Suprapubic skin (tissue), 4 donors: Measurements from ENCODE around the gene WDR76. TPM values are rescaled to one million over a fixed set of nuclear protein-coding genes. Genes with fewer than 3 reads are reported as not detected.

Experiments
- DNase-seq, 2 donors: peaks; one replicate each; pipeline ENCODE4 v3.0.0-alpha.2; 2019; ENCODE audit warnings: low spot score in 2 of 2
- H3K27ac ChIP-seq: fragments of 200-600 bp; sonication (generic); one replicate; pipeline ENCODE4 v1.5.1; 2019
- H3K27me3 ChIP-seq: fragments of 200-600 bp; sonication (generic); one replicate; pipeline ENCODE4 v1.5.1; 2019
- H3K36me3 ChIP-seq: fragments of 200-600 bp; sonication (generic); one replicate; pipeline ENCODE4 v1.5.1; 2019
- H3K4me1 ChIP-seq: fragments of 200-600 bp; sonication (generic); one replicate; pipeline ENCODE4 v1.5.1; 2019
- H3K4me3 ChIP-seq: fragments of 200-600 bp; sonication (generic); one replicate; pipeline ENCODE4 v1.5.1; 2019; ENCODE audit warnings: mild to moderate bottlenecking
- H3K9me3 ChIP-seq: fragments of 200-600 bp; sonication (generic); one replicate; pipeline ENCODE4 v1.5.1; 2019
- EP300 ChIP-seq: sonication (generic); formaldehyde crosslinking; IDR thresholded peaks from one replicate; pipeline ENCODE4 v1.6.1; 2017; ENCODE audit warnings: antibody characterized with exemption
- POLR2A ChIP-seq, 2 donors: fragments of 450-650 bp; IDR thresholded peaks; one replicate each; pipeline ENCODE4 v1.6.1; 2017; ENCODE audit warnings: antibody characterized with exemption in 2 of 2, mild to moderate bottlenecking in 2 of 2, moderate library complexity in 2 of 2
- POLR2AphosphoS5 ChIP-seq, 3 donors: sonication (generic); formaldehyde crosslinking; IDR thresholded peaks; one replicate each; pipeline ENCODE4 v1.6.1; 2017; ENCODE audit warnings: antibody characterized with exemption in 3 of 3
- WGBS: methylation state at CpG from one replicate; pipeline ENCODE4 v1.1.5; 2018; 5-methylcytosine and 5-hydroxymethylcytosine counted together
- total RNA-seq, 4 donors: library from RNA; depleted of rRNA; stranded (reverse); fragments of >200 nt; gene quantifications; one replicate each; pipeline ENCODE4 v1.1.0, GENCODE V29; 2016
- TF ChIP-seq, protein P1 (sequence below), 2 donors: fragments of 200-600 bp in 1 of 2; fragments of 450-650 bp in 1 of 2; sonication (generic) in 1 of 2; IDR thresholded peaks; one replicate each; pipeline ENCODE4 v1.5.1; 2016 to 2019; ENCODE audit warnings: antibody characterized with exemption in 2 of 2, mild to moderate bottlenecking in 1 of 2, moderate library complexity in 1 of 2

The WDR76 gene
- total RNA-seq, 4 donors from 2014 or later = 5.2 to 7.8 (median 5.8) TPM

DNA sequence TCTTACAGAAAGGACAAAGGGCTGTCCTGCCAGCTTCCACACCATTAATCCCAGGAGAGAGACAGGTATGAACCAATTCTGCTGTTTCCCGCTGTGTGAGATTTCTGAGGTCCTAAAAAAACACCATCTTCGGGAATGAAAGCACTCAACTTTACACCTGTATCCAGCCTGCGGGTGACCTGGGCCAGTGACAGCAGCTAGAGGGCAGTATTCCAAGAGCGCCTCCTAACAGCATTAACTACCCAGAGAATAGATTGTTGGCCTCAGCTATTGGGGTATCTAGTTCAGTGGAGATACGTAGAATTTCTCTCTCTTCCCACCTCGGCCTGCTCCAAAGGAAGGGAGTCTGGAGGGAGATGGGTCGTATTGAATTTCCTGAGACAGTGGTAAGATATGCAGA is 55.1 kb downstream of the WDR76 start:
- Histone ChIP-seq H3K4me3 (no peak overlapping the region), H3K4me1 (no peaks in the 10 kb centered on the region), H3K27me3 (no peaks in the 10 kb centered on the region), H3K27ac (no peak overlapping the region), H3K36me3 (peaks cover 4% of the 10 kb centered on the region), H3K9me3 (no peaks in the 10 kb centered on the region)
- WGBS = 87% methylated on average over 7 of the region's 7 CpGs
- no peak for DNase-seq
- TF ChIP-seq POLR2A (IDR thresholded peaks at IDR 0.05) (no peak), POLR2AphosphoS5 (IDR thresholded peaks at IDR 0.05) (no peak)
- TF ChIP-seq, protein P1, sequence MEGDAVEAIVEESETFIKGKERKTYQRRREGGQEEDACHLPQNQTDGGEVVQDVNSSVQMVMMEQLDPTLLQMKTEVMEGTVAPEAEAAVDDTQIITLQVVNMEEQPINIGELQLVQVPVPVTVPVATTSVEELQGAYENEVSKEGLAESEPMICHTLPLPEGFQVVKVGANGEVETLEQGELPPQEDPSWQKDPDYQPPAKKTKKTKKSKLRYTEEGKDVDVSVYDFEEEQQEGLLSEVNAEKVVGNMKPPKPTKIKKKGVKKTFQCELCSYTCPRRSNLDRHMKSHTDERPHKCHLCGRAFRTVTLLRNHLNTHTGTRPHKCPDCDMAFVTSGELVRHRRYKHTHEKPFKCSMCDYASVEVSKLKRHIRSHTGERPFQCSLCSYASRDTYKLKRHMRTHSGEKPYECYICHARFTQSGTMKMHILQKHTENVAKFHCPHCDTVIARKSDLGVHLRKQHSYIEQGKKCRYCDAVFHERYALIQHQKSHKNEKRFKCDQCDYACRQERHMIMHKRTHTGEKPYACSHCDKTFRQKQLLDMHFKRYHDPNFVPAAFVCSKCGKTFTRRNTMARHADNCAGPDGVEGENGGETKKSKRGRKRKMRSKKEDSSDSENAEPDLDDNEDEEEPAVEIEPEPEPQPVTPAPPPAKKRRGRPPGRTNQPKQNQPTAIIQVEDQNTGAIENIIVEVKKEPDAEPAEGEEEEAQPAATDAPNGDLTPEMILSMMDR (IDR thresholded peaks at IDR 0.05) = peak in 1 of 2 donors; percentile 20

DNA sequence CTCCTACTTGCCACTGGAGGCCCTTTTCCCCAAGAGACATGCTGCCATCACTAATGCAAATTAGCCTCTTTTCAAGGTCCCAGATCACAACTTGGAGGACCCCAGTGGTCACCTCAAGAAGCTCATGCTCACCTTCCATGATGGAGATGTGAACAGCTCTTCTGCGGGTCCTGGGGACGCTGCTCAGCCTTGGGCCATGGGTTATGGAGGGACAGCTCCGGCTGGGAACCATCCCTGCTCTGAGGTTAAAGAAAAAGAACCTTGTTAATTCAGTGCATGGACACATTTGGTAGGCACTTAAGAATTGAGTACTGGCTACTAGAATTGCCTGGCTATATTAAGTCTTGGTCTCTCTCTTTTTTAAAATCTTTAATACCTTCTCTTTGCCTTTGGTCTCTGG is 56.8 kb downstream of the WDR76 start:
- WGBS = 100% methylated on average over 3 of the region's 3 CpGs
- DNase-seq = no peak
- no peak overlapping the region for H3K4me3 ChIP-seq

DNA sequence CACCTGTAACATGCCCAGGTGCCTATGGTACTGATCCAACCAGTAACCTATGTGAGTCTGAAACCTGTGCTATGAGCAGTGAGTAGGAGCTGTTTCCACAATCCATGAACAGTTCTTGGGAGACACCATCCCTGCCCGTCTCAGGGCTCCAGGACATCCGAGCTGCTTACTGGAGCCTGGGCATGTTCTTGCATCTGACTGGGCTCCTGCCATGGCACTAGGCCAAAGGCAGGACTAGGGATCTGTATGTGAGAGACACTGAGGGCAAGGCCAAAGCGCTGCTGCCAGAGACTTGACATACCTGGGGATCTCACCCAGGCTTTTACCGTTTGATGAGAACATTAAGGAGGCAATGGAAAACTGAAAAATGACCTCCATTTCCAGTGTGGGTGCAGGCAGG is 59.8 kb downstream of the WDR76 start:
- TF ChIP-seq POLR2A (IDR thresholded peaks at IDR 0.05) = no peak
- H3K9me3 ChIP-seq = no peaks in the 10 kb centered on the region
- no peaks in the 10 kb centered on the region for H3K4me1 ChIP-seq
- no peak for DNase-seq
- H3K27me3 ChIP-seq = no peaks in the 10 kb centered on the region
- H3K27ac ChIP-seq = no peak overlapping the region
- H3K36me3 ChIP-seq = no peaks in the 10 kb centered on the region
- 56% methylated on average over 4 of the region's 4 CpGs for WGBS
- no peak overlapping the region for H3K4me3 ChIP-seq

More for the DNA sequence above, 56.8 kb downstream of the WDR76 start:
- TF ChIP-seq POLR2AphosphoS5 (IDR thresholded peaks at IDR 0.05) (no peak), EP300 (no peak), POLR2A (IDR thresholded peaks at IDR 0.05) (no peak)
- TF ChIP-seq, protein P1 (IDR thresholded peaks at IDR 0.05) = no peak
- H3K27ac ChIP-seq = no peak overlapping the region
- no peaks in the 10 kb centered on the region for H3K9me3 ChIP-seq
- H3K36me3 ChIP-seq = no peaks in the 10 kb centered on the region
- no peaks in the 10 kb centered on the region for H3K27me3 ChIP-seq
- no peaks in the 10 kb centered on the region for H3K4me1 ChIP-seq

DNA sequence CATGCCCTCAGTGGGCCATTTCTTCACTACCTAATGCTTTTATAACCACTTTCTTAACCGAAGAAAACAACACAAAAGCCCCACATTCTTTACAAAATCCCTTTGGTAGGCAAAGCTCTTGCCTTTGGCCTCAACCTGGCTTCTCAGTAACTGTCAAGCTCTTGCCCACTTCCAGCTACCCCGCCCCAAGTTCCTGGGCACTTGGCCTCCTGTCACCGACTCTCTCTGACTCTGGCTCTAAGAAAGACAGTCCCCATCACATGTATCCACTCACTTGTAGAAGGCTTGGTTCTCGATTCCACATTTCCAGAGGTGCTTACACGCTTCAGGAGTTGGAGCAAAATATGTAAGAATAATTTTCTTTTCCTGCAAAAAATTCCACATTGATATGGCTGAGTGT is 61.1 kb downstream of the WDR76 start:
- Histone ChIP-seq H3K9me3 (no peaks in the 10 kb centered on the region), H3K36me3 (no peaks in the 10 kb centered on the region), H3K4me3 (no peak overlapping the region), H3K4me1 (no peaks in the 10 kb centered on the region), H3K27ac (no peak overlapping the region), H3K27me3 (no peaks in the 10 kb centered on the region)
- WGBS = 90% methylated on average over 5 of the region's 5 CpGs
- TF ChIP-seq POLR2A (IDR thresholded peaks at IDR 0.05) = no peak
- TF ChIP-seq, protein P1 (IDR thresholded peaks at IDR 0.05) = no peak
- DNase-seq = no peak

DNA sequence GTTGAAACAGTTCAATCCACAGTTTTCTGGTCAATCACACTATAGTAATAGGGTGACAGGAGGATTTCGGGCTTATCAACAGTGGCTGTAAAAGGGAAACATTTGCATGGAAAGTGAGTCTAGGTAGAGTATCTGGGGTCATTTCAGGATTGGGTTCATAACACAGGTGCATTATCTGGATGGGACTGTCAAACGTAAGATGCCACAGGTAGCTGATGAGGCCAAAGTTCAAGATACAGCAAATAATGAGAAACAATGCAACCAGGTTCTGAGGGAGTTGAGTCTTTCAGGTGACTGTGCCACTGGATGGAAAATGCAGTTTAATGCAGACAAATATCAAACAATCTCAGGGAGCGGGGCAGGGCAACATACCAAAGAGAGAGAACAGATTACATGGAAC is 62.2 kb downstream of the WDR76 start:
- DNase-seq = no peak
- TF ChIP-seq POLR2AphosphoS5 (IDR thresholded peaks at IDR 0.05) = no peak
- TF ChIP-seq, protein P1 (IDR thresholded peaks at IDR 0.05) = no peak
- no peak for TF ChIP-seq EP300
- TF ChIP-seq POLR2A (IDR thresholded peaks at IDR 0.05) = no peak
- Histone ChIP-seq H3K27ac (no peak overlapping the region), H3K4me1 (no peaks in the 10 kb centered on the region), H3K9me3 (no peaks in the 10 kb centered on the region), H3K4me3 (no peak overlapping the region), H3K27me3 (no peaks in the 10 kb centered on the region), H3K36me3 (no peaks in the 10 kb centered on the region)
- 100% methylated on average over 3 of the region's 3 CpGs for WGBS

DNA sequence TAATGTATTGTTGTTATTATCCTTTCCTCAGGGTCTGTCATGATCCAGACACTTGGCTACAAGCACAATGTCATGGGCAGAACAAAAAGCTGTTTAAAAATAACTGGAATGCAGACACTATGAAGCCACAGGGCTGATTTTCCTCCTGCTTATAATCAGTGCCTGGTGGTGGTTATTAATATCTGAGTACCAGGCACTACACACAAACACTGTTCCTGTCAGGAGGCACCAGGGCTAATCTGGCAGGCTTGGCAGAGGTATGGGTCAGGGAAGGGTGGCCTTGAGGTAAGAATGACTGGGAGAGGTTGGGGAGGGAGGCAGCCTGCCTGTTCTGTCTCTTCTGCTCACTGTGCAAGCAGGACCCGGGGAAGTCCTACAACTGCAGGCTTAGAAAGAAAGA is 67.2 kb downstream of the WDR76 start:
- WGBS = 70% methylated on average over 1 of the region's 1 CpG
- H3K36me3 ChIP-seq = no peaks in the 10 kb centered on the region
- H3K9me3 ChIP-seq = no peaks in the 10 kb centered on the region
- no peaks in the 10 kb centered on the region for H3K27me3 ChIP-seq
- no peak for DNase-seq
- no peaks in the 10 kb centered on the region for H3K4me1 ChIP-seq
- H3K27ac ChIP-seq = no peak overlapping the region
- no peak overlapping the region for H3K4me3 ChIP-seq
- TF ChIP-seq EP300 (no peak), POLR2A (IDR thresholded peaks at IDR 0.05) (no peak), POLR2AphosphoS5 (IDR thresholded peaks at IDR 0.05) (no peak)
- TF ChIP-seq, protein P1 (IDR thresholded peaks at IDR 0.05) = no peak
